DMS53 treated with DMSO at 0.1 percent for 48 hours (cell line): ENCODE measurements around the gene ANKS1B.

Experiments
- DNase-seq: peaks from one replicate; lab custom pipeline; 2025; ENCODE audit not compliant: unreplicated experiment; lab: John Stamatoyannopoulos, UW

Gene ANKS1B

GRCh38 chr12:98719515-98720504 is 1264.9 kb downstream of the ANKS1B start:
- no peak for DNase-seq

- DNase-seq: no peak
Measured at GRCh38 chr12:98714426-98714825, 1270.3 kb downstream of the ANKS1B start.

- peak; percentile 12 for DNase-seq
Measured at GRCh38 chr12:98709022-98709421, 1275.7 kb downstream of the ANKS1B start.

GRCh38 chr12:98701166-98701565 is 1283.6 kb downstream of the ANKS1B start:
- DNase-seq: peak; percentile 47

- no peak for DNase-seq
Measured at GRCh38 chr12:98699586-98699985, 1285.2 kb downstream of the ANKS1B start.

GRCh38 chr12:98698603-98699463 is 1285.9 kb downstream of the ANKS1B start:
- DNase-seq: peak; percentile 76

GRCh38 chr12:98697209-98697608 is 1287.5 kb downstream of the ANKS1B start:
- DNase-seq: no peak

GRCh38 chr12:98696036-98696646 is 1288.6 kb downstream of the ANKS1B start:
- no peak for DNase-seq

- DNase-seq: no peak
Measured at GRCh38 chr12:98691351-98691750, 1293.4 kb downstream of the ANKS1B start.

GRCh38 chr12:98686603-98687002 is 1298.1 kb downstream of the ANKS1B start:
- DNase-seq: no peak
